ENCODE results near the gene TNPO3.

DNA sequence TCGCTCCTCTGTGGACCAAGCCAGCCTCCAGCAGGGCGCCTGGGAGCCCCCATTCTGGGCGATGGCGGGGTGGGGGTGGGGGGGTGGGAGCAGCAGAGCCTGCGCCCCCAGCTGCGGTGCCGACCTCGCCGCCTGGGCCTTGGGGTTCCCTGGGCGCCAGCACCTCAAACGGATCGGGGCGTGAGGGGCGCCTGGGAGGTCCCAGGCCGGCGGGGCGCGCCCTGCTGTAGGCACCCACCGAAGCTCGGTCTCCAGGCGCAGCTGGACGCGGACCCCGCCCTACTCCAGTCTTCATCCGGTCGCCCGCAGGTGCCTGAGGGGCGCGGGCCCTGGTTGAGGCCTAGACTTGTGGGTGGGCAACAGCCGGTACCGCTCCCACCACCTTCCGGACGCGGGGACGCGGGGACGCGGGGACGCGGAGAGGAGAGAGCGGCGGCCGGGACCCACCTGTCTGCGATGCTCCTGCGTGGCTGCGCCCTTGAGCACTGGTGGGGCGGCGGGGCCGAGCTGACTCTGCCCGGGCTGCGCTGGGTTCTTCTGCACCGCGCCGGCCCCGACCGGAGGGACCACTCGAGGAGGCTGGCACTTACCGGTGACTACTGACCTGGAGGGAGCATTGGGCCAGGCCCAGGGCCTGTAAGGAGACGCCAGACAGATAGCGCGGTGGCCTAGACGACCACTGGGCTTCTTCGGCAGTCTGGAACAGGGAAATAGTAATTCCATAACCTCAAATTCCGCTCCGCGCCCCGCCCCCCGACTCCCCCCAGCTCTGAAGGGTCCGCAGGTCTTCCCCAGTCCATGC is 138.9 kb downstream of the TNPO3 start:
- TF ChIP-seq, protein P1, sequence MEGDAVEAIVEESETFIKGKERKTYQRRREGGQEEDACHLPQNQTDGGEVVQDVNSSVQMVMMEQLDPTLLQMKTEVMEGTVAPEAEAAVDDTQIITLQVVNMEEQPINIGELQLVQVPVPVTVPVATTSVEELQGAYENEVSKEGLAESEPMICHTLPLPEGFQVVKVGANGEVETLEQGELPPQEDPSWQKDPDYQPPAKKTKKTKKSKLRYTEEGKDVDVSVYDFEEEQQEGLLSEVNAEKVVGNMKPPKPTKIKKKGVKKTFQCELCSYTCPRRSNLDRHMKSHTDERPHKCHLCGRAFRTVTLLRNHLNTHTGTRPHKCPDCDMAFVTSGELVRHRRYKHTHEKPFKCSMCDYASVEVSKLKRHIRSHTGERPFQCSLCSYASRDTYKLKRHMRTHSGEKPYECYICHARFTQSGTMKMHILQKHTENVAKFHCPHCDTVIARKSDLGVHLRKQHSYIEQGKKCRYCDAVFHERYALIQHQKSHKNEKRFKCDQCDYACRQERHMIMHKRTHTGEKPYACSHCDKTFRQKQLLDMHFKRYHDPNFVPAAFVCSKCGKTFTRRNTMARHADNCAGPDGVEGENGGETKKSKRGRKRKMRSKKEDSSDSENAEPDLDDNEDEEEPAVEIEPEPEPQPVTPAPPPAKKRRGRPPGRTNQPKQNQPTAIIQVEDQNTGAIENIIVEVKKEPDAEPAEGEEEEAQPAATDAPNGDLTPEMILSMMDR (IDR thresholded peaks at IDR 0.05; ENCODE audit: low read depth, low read length) = no peak
- no peak for TF ChIP-seq POLR2A (IDR thresholded peaks at IDR 0.05; ENCODE audit: extremely low read depth, insufficient read length)
- TF ChIP-seq, protein P2, sequence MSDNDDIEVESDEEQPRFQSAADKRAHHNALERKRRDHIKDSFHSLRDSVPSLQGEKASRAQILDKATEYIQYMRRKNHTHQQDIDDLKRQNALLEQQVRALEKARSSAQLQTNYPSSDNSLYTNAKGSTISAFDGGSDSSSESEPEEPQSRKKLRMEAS (IDR thresholded peaks at IDR 0.05; ENCODE audit: low read depth, low read length) = no peak
